GM12878 (cell line): ENCODE measurements around the gene PTPRD. TPM values are rescaled to one million over a fixed set of nuclear protein-coding genes. Genes with fewer than 3 reads are reported as not detected.

Experiments
- ATAC-seq: fragments of 200-7000 bp; cut with Tn5 transposase; 3 replicates; pipeline ENCODE4 v1.9.1; 2020; ENCODE audit warnings: mild to moderate bottlenecking, moderate library complexity
- BruUV-seq: library from RNA; stranded (reverse); fragments of 400-500 nt; replicated peaks from 2 replicates; lab custom pipeline; 2021; lab: Mats Ljungman, UMichigan
- CTCF ChIA-PET: fragments of 300-600 bp; sonication (Branson Sonifier 250); formaldehyde crosslinking; extraction: SDS; loops from one replicate; lab custom pipeline; 2021; ENCODE audit warnings: inconsistent platforms; lab: Yijun Ruan, JAX
- POLR2A ChIA-PET: fragments of 350-600 bp; formaldehyde crosslinking; extraction: SDS; loops from one replicate; lab custom pipeline; 2021; ENCODE audit warnings: inconsistent platforms; lab: Charles Lee
- RAD21 ChIA-PET: fragments of 300-600 bp; sonication (Branson Sonifier 250); formaldehyde crosslinking; loops from one replicate; lab custom pipeline; 2023; ENCODE audit warnings: antibody characterized with exemption; ENCODE audit not compliant: unreplicated experiment; lab: Charles Lee
- SMC1A ChIA-PET: fragments of 300-600 bp; sonication (Branson Sonifier 250); formaldehyde crosslinking; loops from one replicate; lab custom pipeline; 2023; ENCODE audit not compliant: unreplicated experiment, uncharacterized antibody; lab: Charles Lee
- DNase-seq: peaks from one replicate; pipeline ENCODE4 v3.0.0-alpha.2; 2011; ENCODE audit warnings: low read depth, low spot score
- FAIRE-seq: peaks from 3 replicates; lab custom pipeline; 2011; peaks lifted over from hg19 to GRCh38; lab: Jason Lieb, UNC
- H2AFZ ChIP-seq: 2 replicates; pipeline ENCODE4 v1.6.0; 2011; ENCODE audit warnings: low read depth, low read length, control low read depth; ENCODE audit not compliant: control insufficient read depth
- H3K27ac ChIP-seq: 2 replicates; pipeline ENCODE4 v1.5.1; 2011; ENCODE audit warnings: control low read depth; ENCODE audit not compliant: control insufficient read depth, insufficient read depth
- H3K27me3 ChIP-seq, 2 experiments: replicated peaks in 1 of 2; 2 replicates each; pipeline versions ENCODE4 v1.6.0 to v1.6.1; 2011; ENCODE audit warnings: low read length in 1 of 2; ENCODE audit not compliant: control insufficient read depth in 2 of 2, insufficient read depth in 2 of 2
- H3K36me3 ChIP-seq, 2 experiments: 2 replicates each; pipeline ENCODE4 v1.5.1; 2011; ENCODE audit warnings: low read length in 1 of 2; ENCODE audit not compliant: control insufficient read depth in 2 of 2, insufficient read depth in 2 of 2
- H3K4me1 ChIP-seq: 2 replicates; pipeline ENCODE4 v1.6.1; 2011; ENCODE audit warnings: mild to moderate bottlenecking, low read length, moderate library complexity, mixed read lengths; ENCODE audit not compliant: control insufficient read depth, insufficient read depth
- H3K4me2 ChIP-seq: 2 replicates; pipeline ENCODE4 v1.6.0; 2011; ENCODE audit warnings: control low read depth; ENCODE audit not compliant: control insufficient read depth, insufficient read depth
- H3K4me3 ChIP-seq: fragments of 200-600 bp; sonication (generic); 2 replicates; pipeline ENCODE4 v1.5.1; 2016
- H3K79me2 ChIP-seq: 2 replicates; pipeline ENCODE4 v1.6.0; 2011; ENCODE audit warnings: low read length; ENCODE audit not compliant: control insufficient read depth, insufficient read depth
- H3K9ac ChIP-seq: 2 replicates; pipeline ENCODE4 v1.8.0; 2011; ENCODE audit warnings: low read length, control low read depth, mixed read lengths; ENCODE audit not compliant: control insufficient read depth, insufficient read depth
- H3K9me3 ChIP-seq: replicated peaks from 3 replicates; pipeline ENCODE4 v1.5.1; 2011; ENCODE audit warnings: mild to moderate bottlenecking, low read length; ENCODE audit not compliant: control insufficient read depth, insufficient read depth
- H4K20me1 ChIP-seq: 2 replicates; pipeline ENCODE4 v1.6.0; 2011; ENCODE audit not compliant: control insufficient read depth, insufficient read depth
- BMI1 ChIP-seq: fragments of 450-650 bp; IDR thresholded peaks from 2 replicates; pipeline ENCODE4 v1.6.1; 2016; ENCODE audit warnings: mild to moderate bottlenecking, moderate library complexity, borderline replicate concordance
- CREM ChIP-seq: IDR thresholded peaks from 2 replicates; pipeline ENCODE4 v1.6.1; 2014; ENCODE audit warnings: antibody characterized with exemption, low read depth
- GABPA ChIP-seq: IDR thresholded peaks from 2 replicates; pipeline ENCODE4 v1.6.1; 2014; ENCODE audit warnings: antibody characterized with exemption, low read depth, mild to moderate bottlenecking, inconsistent platforms
- IRF4 ChIP-seq: IDR thresholded peaks from 2 replicates; pipeline ENCODE4 v1.6.1; 2011; ENCODE audit warnings: low read depth, low read length
- SPI1 ChIP-seq: IDR thresholded peaks from 2 replicates; pipeline ENCODE4 v1.6.1; 2011; ENCODE audit warnings: low read depth, mild to moderate bottlenecking, low read length, moderate library complexity, borderline replicate concordance; ENCODE audit not compliant: insufficient read depth
- SUPT20H ChIP-seq: IDR thresholded peaks from 2 replicates; pipeline ENCODE4 v1.6.1; 2011; ENCODE audit warnings: low read depth, mild to moderate bottlenecking, low read length, moderate library complexity, borderline replicate concordance; ENCODE audit not compliant: control insufficient read depth
- ZBTB11 ChIP-seq: fragments of 450-650 bp; formaldehyde crosslinking; IDR thresholded peaks from 2 replicates; pipeline ENCODE4 v1.5.0; 2022; ENCODE audit warnings: mild to moderate bottlenecking, missing genetic modification characterization
- WGBS: methylation state at CpG from one replicate; pipeline ENCODE4 v1.1.6; 2016; ENCODE audit warnings: low lambda C conversion rate; ENCODE audit not compliant: insufficient replicate concordance, insufficient coverage; ENCODE audit errors: missing lambda C conversion rate; 5-methylcytosine and 5-hydroxymethylcytosine counted together
- in situ Hi-C: fragments of 300-500 bp; cut with MboI; formaldehyde crosslinking; loops from 9 replicates; pipeline ENCODE4 v1.14.3; 2018; ENCODE audit warnings: mixed read lengths
- intact Hi-C: fragments of 100-400 bp; cut with micrococcal nuclease; formaldehyde crosslinking; loops from one replicate; pipeline ENCODE4 v1.14.2; 2022; ENCODE audit not compliant: unreplicated experiment
- polyA plus RNA-seq, 11 experiments: library from polyadenylated mRNA; depleted of rRNA in 4 of 11; unstranded in 6 of 11; stranded (reverse) in 5 of 11; fragments of >200 nt; fragmentation: Nextera tagmentation in 4 of 11; fragmentation: Illumina TruSeq in 1 of 11; extraction: Ambion mirVana in 4 of 11; extraction: Trizol in 1 of 11; gene quantifications; 1 replicate in 1 of 11; 2 replicates in 10 of 11; pipeline versions ENCODE4 v1.2.1 to v1.2.3, GENCODE V29; 2011 to 2016; ENCODE audit warnings: inconsistent platforms in 2 of 11, missing spikeins in 2 of 11, low read depth in 1 of 11
- total RNA-seq, 4 experiments: library from RNA; depleted of rRNA in 3 of 4; stranded (reverse); fragments of >200 nt in 3 of 4; fragmentation: Illumina TruSeq in 1 of 4; extraction: Trizol in 1 of 4; gene quantifications; 2 replicates each; pipeline versions ENCODE4 v1.2.1 to v1.2.3, GENCODE V29; 2013 to 2021
- TF ChIP-seq, protein P1 (sequence below): fragments of 450-650 bp; IDR thresholded peaks from 2 replicates; pipeline ENCODE4 v1.6.1; 2018; ENCODE audit warnings: borderline replicate concordance, mild to moderate bottlenecking; ENCODE audit not compliant: partially characterized antibody

Gene PTPRD
- total and polyA plus RNA-seq, 10 of the 15 experiments (the other 5 are each of a cell fraction or from before 2014, with no cell fraction given), result under 0.01 to 0.05 (median 0.01) TPM; not detected in 7

DNA sequence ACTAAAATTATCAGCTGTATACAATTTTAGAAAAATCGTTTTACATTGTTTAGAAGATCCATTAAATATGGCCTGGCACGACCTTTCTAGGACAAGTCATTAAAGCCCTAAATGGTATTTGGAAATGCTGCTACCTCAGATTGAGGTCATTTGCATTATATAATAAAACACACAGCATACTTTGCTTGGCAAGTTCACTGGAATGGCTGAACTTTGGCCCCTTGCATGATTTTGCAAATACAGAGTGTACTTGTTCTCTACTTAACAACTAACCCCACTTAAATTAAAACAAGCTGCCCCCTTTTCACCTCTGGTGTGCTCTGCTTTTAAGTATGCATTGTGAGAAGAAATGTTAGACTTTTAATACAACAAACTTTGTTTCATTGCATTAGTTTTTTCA is 860.1 kb downstream of the PTPRD start (continued):
- TF ChIP-seq SPI1 (no peak), GABPA (no peak), CREM (no peak)
- TF ChIP-seq, protein P1, sequence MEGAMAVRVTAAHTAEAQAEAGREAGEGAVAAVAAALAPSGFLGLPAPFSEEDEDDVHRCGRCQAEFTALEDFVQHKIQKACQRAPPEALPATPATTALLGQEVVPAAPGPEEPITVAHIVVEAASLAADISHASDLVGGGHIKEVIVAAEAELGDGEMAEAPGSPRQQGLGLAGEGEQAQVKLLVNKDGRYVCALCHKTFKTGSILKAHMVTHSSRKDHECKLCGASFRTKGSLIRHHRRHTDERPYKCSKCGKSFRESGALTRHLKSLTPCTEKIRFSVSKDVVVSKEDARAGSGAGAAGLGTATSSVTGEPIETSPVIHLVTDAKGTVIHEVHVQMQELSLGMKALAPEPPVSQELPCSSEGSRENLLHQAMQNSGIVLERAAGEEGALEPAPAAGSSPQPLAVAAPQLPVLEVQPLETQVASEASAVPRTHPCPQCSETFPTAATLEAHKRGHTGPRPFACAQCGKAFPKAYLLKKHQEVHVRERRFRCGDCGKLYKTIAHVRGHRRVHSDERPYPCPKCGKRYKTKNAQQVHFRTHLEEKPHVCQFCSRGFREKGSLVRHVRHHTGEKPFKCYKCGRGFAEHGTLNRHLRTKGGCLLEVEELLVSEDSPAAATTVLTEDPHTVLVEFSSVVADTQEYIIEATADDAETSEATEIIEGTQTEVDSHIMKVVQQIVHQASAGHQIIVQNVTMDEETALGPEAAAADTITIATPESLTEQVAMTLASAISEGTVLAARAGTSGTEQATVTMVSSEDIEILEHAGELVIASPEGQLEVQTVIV, result no peak

DNA sequence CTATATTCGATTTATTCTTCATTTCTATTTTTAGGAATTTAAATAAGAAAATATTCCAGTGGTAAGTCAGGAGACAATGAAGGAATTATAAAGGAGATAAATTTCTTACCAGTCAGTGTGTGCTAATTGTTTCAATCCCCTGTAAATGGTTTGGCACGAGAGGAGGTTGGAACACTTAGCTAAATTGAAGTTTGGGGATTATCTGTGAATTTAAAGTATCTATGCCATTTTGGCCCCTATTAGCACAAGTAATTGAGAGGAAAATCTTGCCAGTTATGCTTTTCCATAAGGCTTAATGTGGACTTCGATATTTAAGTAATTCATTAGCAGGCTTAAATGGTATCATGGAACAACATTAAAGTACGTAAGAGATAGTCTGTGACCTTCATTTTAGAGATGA is 860.8 kb downstream of the PTPRD start:
- Histone ChIP-seq H3K9ac (no peak overlapping the region), H3K9me3 (no peaks in the 10 kb centered on the region), H3K4me2 (no peak overlapping the region), H3K27ac (no peak overlapping the region), H2AFZ (no peak overlapping the region), H3K27me3 (no peaks in the 10 kb centered on the region), H4K20me1 (no peaks in the 10 kb centered on the region), H3K4me3 (no peak overlapping the region), H3K79me2 (no peaks in the 10 kb centered on the region), H3K36me3 (no peaks in the 10 kb centered on the region), H3K4me1 (no peaks in the 10 kb centered on the region)
- SMC1A ChIA-PET, result interaction anchor here (0.7 kb wide), 1 partner anchor 28 kb away, joined by 3 read pairs; no protein-coding TSS in a partner anchor
- no TSS peak for BruUV-seq
- CTCF ChIA-PET, result no interaction called here
- 25% methylated on average over 4 of the region's 4 CpGs for WGBS
- POLR2A ChIA-PET, result no interaction called here
- intact Hi-C loops, result no loop called here
- no peak for TF ChIP-seq BMI1
- TF ChIP-seq ZBTB11, result no peak
- TF ChIP-seq IRF4, result no peak
- TF ChIP-seq SUPT20H, result no peak
- in situ Hi-C loops, result no loop called here
- RAD21 ChIA-PET, result no interaction called here
- DNase-seq, result no peak
- no peak for FAIRE-seq
- ATAC-seq, result no peak
